Lower leg skin (tissue), 3 donors: Measurements from ENCODE around the gene SRRM4.

Experiments
- POLR2A ChIP-seq, 2 donors: fragments of 450-650 bp; IDR thresholded peaks; one replicate each; pipeline ENCODE4 v1.6.1; 2016 to 2017; ENCODE audit warnings: antibody characterized with exemption in 2 of 2, mild to moderate bottlenecking in 1 of 2, moderate library complexity in 1 of 2
- TF ChIP-seq, protein P1 (sequence below), 3 donors: fragments of 450-650 bp; IDR thresholded peaks; one replicate each; pipeline ENCODE4 v1.5.1; 2016; ENCODE audit warnings: antibody characterized with exemption in 3 of 3, mild to moderate bottlenecking in 3 of 3, moderate library complexity in 2 of 3

GRCh38 chr12:119157528-119157927 lies 176.2 kb downstream of the SRRM4 start:
- TF ChIP-seq, protein P1, sequence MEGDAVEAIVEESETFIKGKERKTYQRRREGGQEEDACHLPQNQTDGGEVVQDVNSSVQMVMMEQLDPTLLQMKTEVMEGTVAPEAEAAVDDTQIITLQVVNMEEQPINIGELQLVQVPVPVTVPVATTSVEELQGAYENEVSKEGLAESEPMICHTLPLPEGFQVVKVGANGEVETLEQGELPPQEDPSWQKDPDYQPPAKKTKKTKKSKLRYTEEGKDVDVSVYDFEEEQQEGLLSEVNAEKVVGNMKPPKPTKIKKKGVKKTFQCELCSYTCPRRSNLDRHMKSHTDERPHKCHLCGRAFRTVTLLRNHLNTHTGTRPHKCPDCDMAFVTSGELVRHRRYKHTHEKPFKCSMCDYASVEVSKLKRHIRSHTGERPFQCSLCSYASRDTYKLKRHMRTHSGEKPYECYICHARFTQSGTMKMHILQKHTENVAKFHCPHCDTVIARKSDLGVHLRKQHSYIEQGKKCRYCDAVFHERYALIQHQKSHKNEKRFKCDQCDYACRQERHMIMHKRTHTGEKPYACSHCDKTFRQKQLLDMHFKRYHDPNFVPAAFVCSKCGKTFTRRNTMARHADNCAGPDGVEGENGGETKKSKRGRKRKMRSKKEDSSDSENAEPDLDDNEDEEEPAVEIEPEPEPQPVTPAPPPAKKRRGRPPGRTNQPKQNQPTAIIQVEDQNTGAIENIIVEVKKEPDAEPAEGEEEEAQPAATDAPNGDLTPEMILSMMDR (IDR thresholded peaks at IDR 0.05) = no peak
- TF ChIP-seq POLR2A (IDR thresholded peaks at IDR 0.05) = no peak
